ENCODE measurements around the gene ARL8B. TPM values are rescaled to one million over a fixed set of nuclear protein-coding genes. Genes with fewer than 3 reads are reported as not detected.
A peak's percentile ranks its signal among the peaks of the same experiment; 100 is the strongest.
"Not testable (repeated sequence)": the region's sequence is repeated elsewhere in the genome, so short reads cannot be mapped to it uniquely, and the experiment has no call there.

Gene ARL8B
- total RNA-seq (2014; rRNA removed; shearing (Covaris generic); ENCODE audit: low replicate concordance): 20.9 and 52.4 TPM in 2 replicates

DNA sequence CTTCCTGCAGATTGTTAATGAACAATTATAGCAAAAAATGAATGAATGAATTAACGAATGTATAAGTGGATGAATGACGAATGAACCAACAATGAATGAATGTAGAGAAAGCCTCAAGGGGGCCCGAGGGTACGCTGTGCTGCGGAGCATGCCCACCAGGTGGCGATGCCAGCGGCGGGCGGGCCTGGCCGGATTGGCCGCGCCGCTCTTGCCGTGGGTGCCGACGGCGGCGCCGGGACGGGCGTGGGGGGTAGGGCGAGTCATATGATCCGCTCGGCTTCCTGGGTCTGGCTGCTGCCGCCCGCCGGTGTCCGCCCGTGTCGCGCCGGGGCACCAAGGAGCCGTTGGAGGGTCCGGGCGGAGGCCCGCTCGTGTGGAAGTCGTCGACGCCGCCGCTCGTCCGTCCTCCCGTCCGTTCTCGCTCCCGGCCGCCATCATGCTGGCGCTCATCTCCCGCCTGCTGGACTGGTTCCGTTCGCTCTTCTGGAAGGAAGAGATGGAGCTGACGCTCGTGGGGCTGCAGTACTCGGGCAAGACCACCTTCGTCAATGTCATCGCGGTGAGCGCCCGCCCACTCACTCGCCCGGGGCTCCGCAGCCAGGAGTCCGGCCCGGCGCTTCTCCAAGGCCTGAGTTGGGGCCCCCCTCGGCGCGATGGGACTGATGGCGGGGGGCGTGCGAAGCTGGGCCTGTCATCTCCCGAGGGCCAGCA lies at the start of gene ARL8B:
Gene ARL8B, plus strand, starts transcription at position 263 of the 711 bp plus-strand sequence. Its CDS starts 174 bp downstream, at position 437.
- Histone ChIP-seq H3K4me2 (ENCODE audit: low read depth, low read length, poor library complexity, severe bottlenecking) (peak within 1 kb of the TSS; percentile 83), H3K9ac (ENCODE audit: low read length) (peak within 1 kb of the TSS; percentile 97), H3K36me3 (ENCODE audit: insufficient read depth, low read length) (no peaks in the 10 kb centered on the region), H3K27ac (ENCODE audit: low read length) (peak within 1 kb of the TSS; percentile 18; the same call in 1 of the 2 replicates), H4K20me1 (ENCODE audit: insufficient read depth, low read depth, low read length) (peaks cover 22% of the 10 kb centered on the region), H3K9me2 (replicated peaks; ENCODE audit: insufficient read depth, low read length) (no peaks in the 10 kb centered on the region), H3K27me3 (ENCODE audit: low read length) (no peaks in the 10 kb centered on the region), H3K9me3 (ENCODE audit: low read length) (no peaks in the 10 kb centered on the region), H3K4me3 (ENCODE audit: low read length) (peak within 1 kb of the TSS; percentile 100), H2AFZ (ENCODE audit: low read length) (peak within 1 kb of the TSS; percentile 77; the same call in 1 of the 2 replicates), H3K79me2 (ENCODE audit: low read length) (peaks cover 51% of the 10 kb centered on the region), H3K4me1 (ENCODE audit: low read length) (peaks cover 27% of the 10 kb centered on the region)
- peak; percentile 96 for DNase-seq

DNA sequence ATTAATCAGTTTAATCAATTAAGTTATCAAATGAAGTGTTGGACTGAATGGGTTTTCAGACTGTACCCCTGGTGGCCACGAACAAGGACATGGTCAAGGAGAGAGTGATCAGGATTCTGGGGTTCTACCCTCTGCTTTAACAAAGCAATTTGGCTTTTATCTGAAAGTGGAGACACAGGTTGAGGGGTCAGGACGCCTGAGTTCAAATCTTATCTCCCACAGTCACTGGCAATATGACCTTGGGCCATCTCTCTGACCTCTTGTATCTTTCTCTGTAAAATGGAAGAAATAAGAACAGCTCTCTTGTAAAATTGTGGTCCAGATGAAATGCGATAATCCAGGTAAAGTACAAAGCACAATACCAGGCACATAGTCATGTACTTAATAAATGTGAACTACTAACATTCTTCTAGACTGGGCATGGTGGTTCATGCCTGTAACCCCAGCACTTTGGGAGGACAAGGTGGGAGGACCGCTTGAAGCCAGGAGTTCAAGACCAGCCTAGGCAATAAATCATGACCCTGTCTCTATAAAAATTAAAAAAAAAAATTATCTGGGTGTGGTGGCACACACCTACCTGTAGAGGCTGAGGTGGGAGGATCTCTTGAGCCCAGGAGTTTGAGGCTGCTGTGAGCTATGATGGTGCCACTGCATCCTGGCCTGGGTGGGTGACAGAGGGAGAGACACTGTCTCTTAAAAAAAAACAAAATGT lies 48.6 kb upstream of the ARL8B start:
- no peak overlapping the region for H2AFZ ChIP-seq (ENCODE audit: low read length)
- no peaks in the 10 kb centered on the region for H3K79me2 ChIP-seq (ENCODE audit: low read length)
- no peak overlapping the region for H3K4me3 ChIP-seq (ENCODE audit: low read length)

DNA sequence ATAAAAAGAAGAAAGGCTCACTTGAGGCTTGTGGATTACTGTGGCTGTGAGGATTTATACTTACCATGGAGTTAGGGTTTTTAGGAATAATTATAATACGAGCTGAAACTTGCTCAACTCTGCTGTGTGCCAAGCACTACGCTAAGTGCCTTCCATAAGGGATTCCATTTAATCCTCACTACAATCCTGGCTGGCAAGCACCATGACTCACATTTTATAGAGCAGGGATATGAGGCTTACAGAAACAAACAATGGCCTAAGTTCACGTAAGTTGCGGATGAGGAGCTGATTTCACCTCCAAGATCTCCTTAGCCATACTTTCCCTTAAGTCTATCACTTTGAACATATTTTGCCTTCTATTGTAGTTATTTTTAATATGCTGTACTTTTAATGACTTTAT lies 43.9 kb upstream of the ARL8B start:
- H3K4me3 ChIP-seq (ENCODE audit: low read length): no peak overlapping the region
- H3K9me3 ChIP-seq (ENCODE audit: low read length): no peaks in the 10 kb centered on the region
- H2AFZ ChIP-seq (ENCODE audit: low read length): no peak overlapping the region
- no peaks in the 10 kb centered on the region for H3K36me3 ChIP-seq (ENCODE audit: insufficient read depth, low read length)
- H3K27me3 ChIP-seq (ENCODE audit: low read length): no peaks in the 10 kb centered on the region
- H3K9ac ChIP-seq (ENCODE audit: low read length): no peak overlapping the region
- no peaks in the 10 kb centered on the region for H4K20me1 ChIP-seq (ENCODE audit: insufficient read depth, low read depth, low read length)
- H3K9me2 ChIP-seq (replicated peaks; ENCODE audit: insufficient read depth, low read length): no peaks in the 10 kb centered on the region
- H3K4me2 ChIP-seq (ENCODE audit: low read depth, low read length, poor library complexity, severe bottlenecking): no peak overlapping the region
- DNase-seq: no peak
- H3K27ac ChIP-seq (ENCODE audit: low read length): no peak overlapping the region
- peaks cover 14% of the 10 kb centered on the region for H3K4me1 ChIP-seq (ENCODE audit: low read length)
- H3K79me2 ChIP-seq (ENCODE audit: low read length): no peaks in the 10 kb centered on the region

More for the DNA sequence above, 48.6 kb upstream of the ARL8B start:
- H3K9me3 ChIP-seq (ENCODE audit: low read length): no peaks in the 10 kb centered on the region
- H3K27me3 ChIP-seq (ENCODE audit: low read length): no peaks in the 10 kb centered on the region; the same call in 1 of the 2 replicates
- H3K9me2 ChIP-seq (replicated peaks; ENCODE audit: insufficient read depth, low read length): no peaks in the 10 kb centered on the region
- H3K9ac ChIP-seq (ENCODE audit: low read length): no peak overlapping the region
- no peaks in the 10 kb centered on the region for H4K20me1 ChIP-seq (ENCODE audit: insufficient read depth, low read depth, low read length)
- H3K4me2 ChIP-seq (ENCODE audit: low read depth, low read length, poor library complexity, severe bottlenecking): no peak overlapping the region
- H3K27ac ChIP-seq (ENCODE audit: low read length): no peak overlapping the region
- no peaks in the 10 kb centered on the region for H3K4me1 ChIP-seq (ENCODE audit: low read length)
- DNase-seq: no peak
- no peaks in the 10 kb centered on the region for H3K36me3 ChIP-seq (ENCODE audit: insufficient read depth, low read length)

DNA sequence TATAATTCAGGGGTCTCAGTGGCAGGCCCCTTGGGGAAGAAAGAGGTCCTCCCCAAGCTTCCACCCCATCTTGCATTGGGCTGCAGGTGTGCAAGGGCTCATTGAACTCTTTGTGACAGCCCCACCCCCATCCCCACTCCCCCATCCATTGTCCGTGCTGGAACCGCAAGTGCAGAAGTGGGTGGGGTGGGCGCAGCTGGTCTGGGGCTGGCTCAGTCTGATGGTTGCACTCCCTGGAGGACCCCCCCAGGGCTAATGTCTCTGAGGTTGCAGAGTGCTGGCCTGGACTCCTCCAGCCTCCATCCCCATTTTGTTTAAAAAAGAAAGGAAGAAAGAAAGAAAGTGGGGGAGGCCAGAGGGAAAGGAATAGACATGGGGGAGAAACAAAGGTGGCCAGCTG lies 42.3 kb upstream of the ARL8B start:
- DNase-seq: no peak
- Histone ChIP-seq H3K79me2 (ENCODE audit: low read length) (no peaks in the 10 kb centered on the region), H3K4me3 (ENCODE audit: low read length) (no peak overlapping the region), H4K20me1 (ENCODE audit: insufficient read depth, low read depth, low read length) (no peaks in the 10 kb centered on the region), H3K9me3 (ENCODE audit: low read length) (no peaks in the 10 kb centered on the region), H3K4me1 (ENCODE audit: low read length) (peaks cover 14% of the 10 kb centered on the region), H3K27ac (ENCODE audit: low read length) (no peak overlapping the region), H3K9ac (ENCODE audit: low read length) (no peak overlapping the region), H3K36me3 (ENCODE audit: insufficient read depth, low read length) (no peaks in the 10 kb centered on the region), H3K4me2 (ENCODE audit: low read depth, low read length, poor library complexity, severe bottlenecking) (no peak overlapping the region), H2AFZ (ENCODE audit: low read length) (no peak overlapping the region), H3K9me2 (replicated peaks; ENCODE audit: insufficient read depth, low read length) (no peaks in the 10 kb centered on the region), H3K27me3 (ENCODE audit: low read length) (no peaks in the 10 kb centered on the region)

DNA sequence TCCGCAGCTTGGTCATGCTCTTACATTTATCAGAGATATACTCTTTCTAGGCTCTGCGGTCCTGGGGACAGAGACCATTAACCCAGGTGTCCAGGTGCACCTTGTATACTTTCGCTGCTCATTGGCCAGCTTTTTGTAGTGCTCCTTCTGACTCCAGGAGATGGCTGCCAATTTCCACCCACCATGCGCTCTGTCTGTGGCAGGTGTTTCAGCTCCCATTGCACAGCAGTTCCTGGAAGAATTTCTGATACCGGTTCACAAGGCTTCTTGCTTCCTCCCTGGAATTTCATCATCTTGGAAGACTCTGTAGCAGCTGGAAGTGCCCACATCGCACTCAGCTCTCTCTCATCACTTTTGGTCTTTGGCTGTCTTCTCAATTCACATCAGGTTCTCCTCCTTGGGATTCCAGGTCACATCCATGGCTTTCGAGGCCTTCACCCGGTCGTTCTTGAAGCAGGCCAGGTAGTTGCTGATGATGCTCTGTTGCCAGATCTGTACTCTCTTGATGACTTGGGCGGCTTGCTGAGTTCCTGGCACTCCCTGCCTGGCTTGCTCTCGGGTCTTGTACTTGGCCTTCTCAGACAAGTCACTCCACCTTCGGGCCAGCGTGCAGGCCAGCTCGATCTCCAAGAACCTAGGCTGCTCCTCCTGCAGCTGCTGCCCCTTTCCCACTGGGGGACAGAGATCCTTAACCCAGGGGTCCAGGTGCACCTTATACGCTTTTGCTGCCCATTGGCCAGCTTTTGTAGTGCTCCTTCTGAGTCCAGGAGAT lies 41.1 kb upstream of the ARL8B start:
- H3K9me2 ChIP-seq (replicated peaks; ENCODE audit: insufficient read depth, low read length): no peaks in the 10 kb centered on the region
- H3K4me1 ChIP-seq (ENCODE audit: low read length): peaks cover 14% of the 10 kb centered on the region
- no peaks in the 10 kb centered on the region for H4K20me1 ChIP-seq (ENCODE audit: insufficient read depth, low read depth, low read length)
- H3K27me3 ChIP-seq (ENCODE audit: low read length): no peaks in the 10 kb centered on the region
- no peak overlapping the region for H2AFZ ChIP-seq (ENCODE audit: low read length)
- H3K9me3 ChIP-seq (ENCODE audit: low read length): no peaks in the 10 kb centered on the region
- H3K4me2 ChIP-seq (ENCODE audit: low read depth, low read length, poor library complexity, severe bottlenecking): no peak overlapping the region
- H3K9ac ChIP-seq (ENCODE audit: low read length): no peak overlapping the region
- H3K36me3 ChIP-seq (ENCODE audit: insufficient read depth, low read length): no peaks in the 10 kb centered on the region
- DNase-seq: no peak
- no peaks in the 10 kb centered on the region for H3K79me2 ChIP-seq (ENCODE audit: low read length)
- H3K27ac ChIP-seq (ENCODE audit: low read length): no peak overlapping the region
- H3K4me3 ChIP-seq (ENCODE audit: low read length): no peak overlapping the region

DNA sequence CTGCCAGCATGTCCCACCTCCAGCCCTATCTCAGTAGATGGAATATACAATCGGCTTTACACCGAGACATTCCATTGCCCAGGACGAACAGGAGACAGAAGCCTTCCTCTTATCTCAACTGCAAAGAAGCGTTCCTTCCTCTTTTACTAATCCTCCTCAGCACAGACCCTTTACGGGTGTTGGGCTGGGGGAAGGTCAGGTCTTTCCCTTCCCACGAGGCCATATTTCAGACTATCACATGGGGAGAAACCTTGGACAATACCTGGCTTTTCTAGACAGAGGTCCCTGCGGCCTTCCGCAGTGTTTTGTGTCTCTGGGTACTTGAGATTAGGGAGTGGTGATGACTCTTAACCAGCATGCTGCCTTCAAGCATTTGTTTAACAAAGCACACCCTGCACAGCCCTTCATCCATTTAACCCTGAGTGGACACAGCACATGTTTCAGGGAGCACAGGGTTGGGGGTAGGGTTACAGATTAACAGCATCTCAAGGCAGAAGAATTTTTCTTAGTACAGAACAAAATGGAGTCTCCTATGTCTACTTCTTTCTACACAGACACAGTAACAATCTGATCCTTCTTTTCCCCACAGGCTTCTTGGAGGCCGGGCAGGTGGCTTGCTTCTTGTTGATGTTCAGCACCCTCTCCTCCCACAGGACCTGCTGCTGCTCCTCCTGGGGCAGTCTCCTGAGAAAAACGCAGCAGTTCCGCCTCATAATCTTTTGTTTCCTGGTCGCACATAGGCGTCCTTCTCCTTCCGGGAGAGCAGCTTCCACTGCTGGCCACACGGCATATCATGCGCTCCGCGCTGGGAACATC lies 39.9 kb upstream of the ARL8B start:
- H3K4me3 ChIP-seq (ENCODE audit: low read length); H4K20me1 ChIP-seq (ENCODE audit: insufficient read depth, low read depth, low read length); H3K9ac ChIP-seq (ENCODE audit: low read length); H3K36me3 ChIP-seq (ENCODE audit: insufficient read depth, low read length); H3K27ac ChIP-seq (ENCODE audit: low read length); H3K9me2 ChIP-seq (replicated peaks; ENCODE audit: insufficient read depth, low read length); H3K79me2 ChIP-seq (ENCODE audit: low read length); H3K27me3 ChIP-seq (ENCODE audit: low read length); H3K4me2 ChIP-seq (ENCODE audit: low read depth, low read length, poor library complexity, severe bottlenecking); H2AFZ ChIP-seq (ENCODE audit: low read length); DNase-seq; H3K9me3 ChIP-seq (ENCODE audit: low read length): not testable (repeated sequence)
- H3K4me1 ChIP-seq (ENCODE audit: low read length): peaks cover 14% of the 10 kb centered on the region

DNA sequence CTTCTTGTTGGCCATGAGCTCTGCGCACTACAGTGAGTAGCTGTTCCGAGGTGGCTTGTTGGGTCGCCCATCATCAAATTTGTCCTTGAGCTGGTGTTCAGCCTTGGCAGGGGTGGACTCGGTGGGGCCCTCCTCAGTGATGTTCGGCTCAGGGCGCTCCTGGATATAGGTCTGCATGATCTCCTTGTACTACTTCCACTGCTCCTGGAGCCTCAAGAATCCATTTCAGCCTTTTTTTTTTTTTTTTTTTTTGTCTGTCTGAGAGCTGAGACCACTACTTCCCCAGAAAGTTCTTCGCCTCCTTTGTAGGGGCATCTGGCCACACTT lies 39.3 kb upstream of the ARL8B start:
- Histone ChIP-seq H3K79me2 (ENCODE audit: low read length) (no peaks in the 10 kb centered on the region), H3K36me3 (ENCODE audit: insufficient read depth, low read length) (no peaks in the 10 kb centered on the region), H3K9ac (ENCODE audit: low read length) (no peak overlapping the region), H3K9me2 (replicated peaks; ENCODE audit: insufficient read depth, low read length) (no peaks in the 10 kb centered on the region), H4K20me1 (ENCODE audit: insufficient read depth, low read depth, low read length) (no peaks in the 10 kb centered on the region), H3K9me3 (ENCODE audit: low read length) (no peaks in the 10 kb centered on the region), H3K4me2 (ENCODE audit: low read depth, low read length, poor library complexity, severe bottlenecking) (no peak overlapping the region), H3K27ac (ENCODE audit: low read length) (no peak overlapping the region), H2AFZ (ENCODE audit: low read length) (no peak overlapping the region), H3K4me3 (ENCODE audit: low read length) (no peak overlapping the region), H3K27me3 (ENCODE audit: low read length) (no peaks in the 10 kb centered on the region), H3K4me1 (ENCODE audit: low read length) (peaks cover 14% of the 10 kb centered on the region)
- no peak for DNase-seq

Measured in Karpas-422 (cell line).